GM13977 (cell line): Measurements from ENCODE around the gene HAUS5.

Experiments
- DNase-seq: peaks from one replicate; pipeline ENCODE4 v3.0.0; 2012; ENCODE audit warnings: low spot score
- in situ Hi-C: fragments of 300-500 bp; cut with MboI; formaldehyde crosslinking; loops from one replicate; pipeline ENCODE4 v1.12.0; 2022; ENCODE audit warnings: low sequenced_read_pairs, low pct_unique_long_range_greater_than_20kb, mixed read lengths, inconsistent platforms; ENCODE audit not compliant: unreplicated experiment
- TF ChIP-seq, protein P1 (sequence below): IDR thresholded peaks from 2 replicates; pipeline ENCODE4 v1.5.1; 2012; ENCODE audit warnings: mild to moderate bottlenecking, control low read depth; ENCODE audit not compliant: insufficient read depth; ENCODE audit errors: extremely low read depth, missing control alignments

The HAUS5 gene

DNA sequence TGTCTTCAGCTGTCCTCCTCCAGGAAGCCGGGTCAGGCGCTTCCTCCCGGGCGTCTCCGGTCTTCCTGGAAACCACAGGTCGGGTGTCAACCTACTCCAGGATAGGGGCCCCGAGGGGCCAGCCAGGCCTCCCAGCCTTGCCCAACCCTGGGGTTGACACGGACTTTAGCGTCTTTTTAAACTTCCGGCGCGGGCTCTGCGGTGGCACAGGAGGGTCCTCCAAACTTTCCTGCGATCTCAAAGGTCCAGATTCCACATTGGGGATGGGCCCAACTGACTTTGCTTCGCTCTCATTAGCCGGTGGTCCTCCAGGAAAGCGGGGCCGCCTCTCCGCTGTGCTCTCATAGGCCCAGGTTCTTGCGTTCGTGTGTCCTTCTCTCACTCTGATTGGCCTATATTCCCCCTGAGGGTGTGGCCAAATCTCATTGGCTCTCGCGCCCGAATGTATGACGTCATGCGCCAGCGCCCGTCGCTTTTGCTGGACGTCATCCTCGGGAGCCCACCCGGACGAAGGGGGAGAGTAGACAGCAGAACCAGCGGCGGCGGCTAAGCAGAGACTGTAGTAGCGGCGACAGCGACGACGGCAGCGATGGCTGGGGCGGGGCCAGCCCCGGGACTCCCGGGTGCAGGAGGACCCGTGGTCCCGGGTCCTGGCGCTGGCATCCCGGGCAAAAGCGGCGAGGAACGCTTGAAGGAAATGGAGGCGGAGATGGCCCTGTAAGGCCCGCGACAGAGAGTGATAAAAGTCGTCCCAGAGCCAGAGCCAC lies 16.2 kb downstream of the HAUS5 start, which contains the start of gene RBM42:
Gene RBM42 (plus strand): TSS at position 472 of the 767 bp plus-strand sequence. CDS start 118 bp downstream, at position 590.
- peak; percentile 98 for DNase-seq
- TF ChIP-seq, protein P1, sequence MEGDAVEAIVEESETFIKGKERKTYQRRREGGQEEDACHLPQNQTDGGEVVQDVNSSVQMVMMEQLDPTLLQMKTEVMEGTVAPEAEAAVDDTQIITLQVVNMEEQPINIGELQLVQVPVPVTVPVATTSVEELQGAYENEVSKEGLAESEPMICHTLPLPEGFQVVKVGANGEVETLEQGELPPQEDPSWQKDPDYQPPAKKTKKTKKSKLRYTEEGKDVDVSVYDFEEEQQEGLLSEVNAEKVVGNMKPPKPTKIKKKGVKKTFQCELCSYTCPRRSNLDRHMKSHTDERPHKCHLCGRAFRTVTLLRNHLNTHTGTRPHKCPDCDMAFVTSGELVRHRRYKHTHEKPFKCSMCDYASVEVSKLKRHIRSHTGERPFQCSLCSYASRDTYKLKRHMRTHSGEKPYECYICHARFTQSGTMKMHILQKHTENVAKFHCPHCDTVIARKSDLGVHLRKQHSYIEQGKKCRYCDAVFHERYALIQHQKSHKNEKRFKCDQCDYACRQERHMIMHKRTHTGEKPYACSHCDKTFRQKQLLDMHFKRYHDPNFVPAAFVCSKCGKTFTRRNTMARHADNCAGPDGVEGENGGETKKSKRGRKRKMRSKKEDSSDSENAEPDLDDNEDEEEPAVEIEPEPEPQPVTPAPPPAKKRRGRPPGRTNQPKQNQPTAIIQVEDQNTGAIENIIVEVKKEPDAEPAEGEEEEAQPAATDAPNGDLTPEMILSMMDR: no peak
- in situ Hi-C loops: no loop called here

DNA sequence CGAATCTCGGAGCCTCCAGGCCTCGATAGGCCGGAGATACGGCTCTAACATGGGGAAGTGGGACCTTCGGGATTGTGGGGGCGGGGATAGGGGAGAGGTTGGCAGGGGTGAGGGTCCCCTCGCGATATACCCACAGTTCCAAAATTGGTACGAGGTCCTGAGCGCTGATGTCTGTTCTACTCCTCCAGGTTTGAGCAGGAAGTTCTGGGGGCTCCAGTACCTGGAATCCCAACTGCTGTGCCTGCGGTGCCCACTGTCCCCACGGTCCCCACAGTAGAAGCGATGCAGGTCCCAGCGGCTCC lies 16.7 kb downstream of the HAUS5 start:
- no peak for DNase-seq
- in situ Hi-C loops: no loop called here

DNA sequence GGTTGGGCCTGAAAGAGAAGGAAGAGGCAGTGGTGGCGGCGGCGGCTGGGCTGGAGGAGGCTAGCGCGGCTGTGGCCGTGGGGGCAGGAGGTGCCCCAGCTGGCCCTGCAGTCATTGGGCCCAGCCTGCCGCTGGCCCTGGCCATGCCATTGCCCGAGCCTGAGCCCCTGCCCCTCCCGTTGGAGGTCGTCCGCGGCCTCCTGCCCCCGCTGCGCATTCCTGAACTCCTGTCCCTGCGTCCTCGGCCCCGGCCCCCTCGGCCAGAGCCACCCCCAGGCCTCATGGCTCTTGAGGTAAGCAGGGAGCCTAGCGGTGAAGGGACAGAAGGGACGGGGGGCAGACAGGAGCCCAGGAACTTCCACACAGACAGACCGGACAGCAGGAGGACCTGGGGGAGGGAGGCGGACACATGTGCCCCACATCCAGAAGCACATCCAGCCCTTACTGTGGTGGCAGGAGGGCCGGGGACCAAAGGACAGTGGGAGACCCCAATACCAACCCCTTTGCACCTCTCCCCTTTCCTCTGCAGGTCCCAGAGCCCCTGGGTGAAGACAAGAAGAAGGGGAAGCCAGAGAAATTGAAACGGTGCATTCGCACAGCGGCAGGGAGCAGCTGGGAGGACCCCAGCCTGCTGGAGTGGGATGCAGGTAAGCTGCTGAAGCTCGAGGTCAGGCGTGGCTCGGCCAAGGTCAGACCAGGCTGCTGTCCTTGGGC lies 21.3 kb downstream of the HAUS5 start:
- TF ChIP-seq, protein P1: no peak
- no peak for DNase-seq
- in situ Hi-C loops: no loop called here

More for the DNA sequence above, 16.7 kb downstream of the HAUS5 start:
- TF ChIP-seq, protein P1: no peak

DNA sequence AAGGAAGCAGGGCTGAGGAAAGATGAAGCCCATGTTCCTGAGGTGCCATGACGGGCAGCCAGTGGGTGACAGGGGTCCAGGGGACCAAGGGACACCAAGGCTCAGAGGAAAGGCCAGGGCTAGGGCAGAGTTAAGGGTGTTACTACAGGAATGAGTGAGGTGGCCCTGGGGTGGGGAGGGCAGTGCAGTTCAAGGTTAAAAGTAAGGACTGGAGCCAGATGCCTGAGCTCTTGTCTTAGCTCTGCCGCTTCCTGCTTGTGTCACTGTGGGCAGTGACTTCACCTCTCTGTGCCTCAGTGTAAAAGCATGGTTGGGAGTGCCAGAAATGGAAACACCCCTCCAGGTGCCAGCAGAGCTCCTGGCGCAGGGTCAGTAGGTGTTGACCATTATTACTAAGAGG lies 24.1 kb downstream of the HAUS5 start:
- in situ Hi-C loops: no loop called here
- TF ChIP-seq, protein P1: no peak
- no peak for DNase-seq

DNA sequence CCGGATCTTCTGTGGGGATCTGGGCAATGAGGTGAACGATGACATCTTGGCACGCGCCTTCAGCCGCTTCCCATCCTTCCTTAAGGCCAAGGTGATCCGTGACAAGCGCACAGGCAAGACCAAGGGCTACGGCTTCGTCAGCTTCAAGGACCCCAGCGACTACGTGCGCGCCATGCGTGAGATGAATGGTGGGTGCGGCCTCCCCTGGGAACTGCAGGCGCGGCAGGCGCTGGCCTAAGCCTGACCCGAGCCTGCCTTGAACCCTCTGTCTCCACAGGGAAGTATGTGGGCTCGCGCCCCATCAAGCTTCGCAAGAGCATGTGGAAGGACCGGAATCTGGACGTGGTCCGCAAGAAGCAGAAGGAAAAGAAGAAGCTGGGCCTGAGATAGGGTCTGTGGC lies 24.6 kb downstream of the HAUS5 start:
- in situ Hi-C loops: no loop called here
- TF ChIP-seq, protein P1: no peak
- no peak for DNase-seq

DNA sequence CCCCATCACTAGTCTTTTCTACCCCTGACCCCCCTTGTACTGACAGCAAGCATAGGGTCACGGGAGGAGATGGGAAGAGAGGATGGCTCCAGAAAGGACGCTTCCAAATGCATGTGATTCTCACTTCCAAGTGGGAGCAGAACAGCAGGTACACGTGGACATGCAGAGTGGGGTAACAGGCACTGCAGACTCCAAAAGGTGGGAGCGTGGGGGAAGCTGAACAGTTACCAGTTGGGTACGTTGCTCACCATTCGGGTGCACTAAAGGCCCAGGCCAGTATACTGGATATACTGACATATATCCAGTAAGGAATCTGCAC lies 26.7 kb downstream of the HAUS5 start:
- no peak for DNase-seq
- TF ChIP-seq, protein P1: no peak
- in situ Hi-C loops: no loop called here
